GM21717 (cell line): ENCODE measurements around the gene MRPL55.

Source experiments
- ATAC-seq: cut with Tn5 transposase; IDR thresholded peaks from one replicate; pipeline ENCODE4 v1.9.1; 2021; ENCODE audit warnings: mild to moderate bottlenecking, moderate library complexity; ENCODE audit not compliant: unreplicated experiment

Gene MRPL55

DNA sequence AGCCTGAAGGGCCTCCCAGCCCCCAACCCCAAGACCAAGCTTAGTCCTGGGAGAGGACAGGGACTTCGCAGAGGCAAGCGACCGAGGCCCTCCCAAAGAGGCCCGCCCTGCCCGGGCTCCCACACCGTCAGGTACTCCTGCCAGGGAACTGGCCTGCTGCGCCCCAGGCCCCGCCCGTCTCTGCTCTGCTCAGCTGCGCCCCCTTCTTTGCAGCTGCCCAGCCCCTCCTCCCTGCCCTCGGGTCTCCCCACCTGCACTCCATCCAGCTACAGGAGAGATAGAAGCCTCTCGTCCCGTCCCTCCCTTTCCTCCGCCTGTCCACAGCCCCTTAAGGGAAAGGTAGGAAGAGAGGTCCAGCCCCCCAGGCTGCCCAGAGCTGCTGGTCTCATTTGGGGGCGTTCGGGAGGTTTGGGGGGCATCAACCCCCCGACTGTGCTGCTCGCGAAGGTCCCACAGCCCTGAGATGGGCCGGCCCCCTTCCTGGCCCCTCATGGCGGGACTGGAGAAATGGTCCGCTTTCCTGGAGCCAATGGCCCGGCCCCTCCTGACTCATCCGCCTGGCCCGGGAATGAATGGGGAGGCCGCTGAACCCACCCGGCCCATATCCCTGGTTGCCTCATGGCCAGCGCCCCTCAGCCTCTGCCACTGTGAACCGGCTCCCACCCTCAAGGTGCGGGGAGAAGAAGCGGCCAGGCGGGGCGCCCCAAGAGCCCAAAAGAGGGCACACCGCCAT lies 48.5 kb downstream of the MRPL55 start:
- no peak for ATAC-seq

DNA sequence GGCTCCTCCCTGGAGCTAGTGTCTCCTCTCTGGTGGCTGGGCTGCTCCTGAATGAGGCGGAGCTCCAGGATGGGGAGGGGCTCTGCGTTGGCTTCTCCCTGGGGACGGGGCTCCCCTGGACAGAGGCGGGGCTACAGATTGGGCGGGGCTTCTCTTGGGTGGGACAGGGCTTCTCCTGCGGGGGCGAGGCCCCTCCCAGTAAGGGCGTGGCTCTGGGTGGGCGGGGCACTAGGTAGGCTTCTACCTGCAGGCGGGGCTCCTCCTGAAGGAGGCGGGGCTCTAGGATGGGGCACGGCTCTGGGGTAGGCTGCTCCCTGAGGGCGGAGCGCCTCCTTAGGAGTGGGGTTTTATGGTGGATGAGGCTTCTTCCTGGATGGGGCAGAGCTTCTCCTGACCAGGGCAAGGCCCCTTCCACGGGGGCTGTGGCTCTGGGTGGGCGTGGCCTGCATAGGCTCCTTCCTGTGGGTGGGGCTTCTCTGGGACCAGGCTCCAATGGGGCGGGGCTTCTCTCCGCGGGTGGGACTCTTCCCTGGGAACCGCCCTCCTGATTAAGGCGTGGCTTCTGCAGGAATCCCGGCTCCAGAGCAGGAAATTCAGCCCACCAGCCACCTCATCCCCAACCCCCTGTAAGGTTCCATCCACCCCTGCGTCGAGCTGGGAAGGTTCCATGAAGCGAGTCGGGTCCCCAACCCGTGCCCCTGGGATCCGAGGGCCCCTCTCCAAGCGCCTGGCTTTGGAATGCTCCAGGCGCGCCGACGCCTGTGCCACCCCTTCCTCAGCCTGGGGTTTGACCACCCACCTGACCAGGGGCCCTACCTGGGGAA lies 49.3 kb downstream of the MRPL55 start:
- ATAC-seq, result no peak

DNA sequence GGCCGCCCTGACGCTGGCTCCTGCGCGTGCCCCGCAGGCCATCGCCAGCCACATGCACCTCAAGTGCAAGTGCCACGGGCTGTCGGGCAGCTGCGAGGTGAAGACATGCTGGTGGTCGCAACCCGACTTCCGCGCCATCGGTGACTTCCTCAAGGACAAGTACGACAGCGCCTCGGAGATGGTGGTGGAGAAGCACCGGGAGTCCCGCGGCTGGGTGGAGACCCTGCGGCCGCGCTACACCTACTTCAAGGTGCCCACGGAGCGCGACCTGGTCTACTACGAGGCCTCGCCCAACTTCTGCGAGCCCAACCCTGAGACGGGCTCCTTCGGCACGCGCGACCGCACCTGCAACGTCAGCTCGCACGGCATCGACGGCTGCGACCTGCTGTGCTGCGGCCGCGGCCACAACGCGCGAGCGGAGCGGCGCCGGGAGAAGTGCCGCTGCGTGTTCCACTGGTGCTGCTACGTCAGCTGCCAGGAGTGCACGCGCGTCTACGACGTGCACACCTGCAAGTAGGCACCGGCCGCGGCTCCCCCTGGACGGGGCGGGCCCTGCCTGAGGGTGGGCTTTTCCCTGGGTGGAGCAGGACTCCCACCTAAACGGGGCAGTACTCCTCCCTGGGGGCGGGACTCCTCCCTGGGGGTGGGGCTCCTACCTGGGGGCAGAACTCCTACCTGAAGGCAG lies 50.0 kb downstream of the MRPL55 start:
- ATAC-seq, result no peak

DNA sequence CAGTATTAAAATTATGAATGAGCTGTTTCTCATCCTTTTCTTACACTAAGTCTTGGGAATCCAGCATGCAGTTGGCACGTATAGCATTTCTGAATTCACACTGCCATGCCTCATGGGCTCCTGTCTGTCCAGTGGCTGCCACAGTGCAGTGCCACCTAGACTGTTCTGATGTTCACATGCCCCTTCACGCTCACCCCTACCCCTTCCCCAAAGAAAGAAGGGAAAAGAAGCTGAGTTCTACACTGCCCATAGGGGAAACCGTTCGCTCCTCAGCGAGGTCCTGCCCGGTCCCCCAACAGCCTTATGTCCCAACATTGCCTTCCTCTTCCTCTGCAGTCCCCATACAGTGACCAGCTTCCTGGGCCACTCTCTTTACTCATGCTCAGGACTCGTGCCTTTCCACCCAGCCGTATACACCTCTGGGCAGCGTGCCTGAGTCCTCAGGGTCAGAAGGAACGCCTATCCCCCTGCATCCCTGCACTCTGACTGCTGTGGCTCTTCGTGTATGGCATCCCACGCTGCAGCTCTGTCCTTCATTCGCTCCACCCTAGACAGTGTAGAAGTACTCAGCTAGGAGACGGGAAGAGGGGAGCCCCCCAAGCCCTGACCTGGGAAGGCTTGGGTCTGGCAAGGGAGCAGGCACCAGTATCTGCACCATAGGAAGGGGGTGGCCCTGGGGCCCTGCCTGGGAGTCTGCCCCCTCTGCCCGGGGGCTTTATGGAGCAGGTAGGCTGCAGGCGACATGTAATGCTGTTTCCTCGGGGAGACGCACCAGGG lies 50.7 kb downstream of the MRPL55 start:
- ATAC-seq, result no peak
